Small intestine (tissue), 7 donors: ENCODE measurements around the gene NOL12. TPM values are rescaled to one million over a fixed set of nuclear protein-coding genes. Genes with fewer than 3 reads are reported as not detected.

Source experiments
- DNase-seq, 2 donors: peaks; one replicate each; pipeline versions ENCODE4 v3.0.0 to v3.0.0-alpha.2; 2013
- FAIRE-seq: peaks from 2 replicates; lab custom pipeline; 2012; peaks lifted over from hg19 to GRCh38; lab: Jason Lieb, UNC
- H3K27ac ChIP-seq, 3 donors: one replicate each; pipeline ENCODE4 v1.5.1; 2013; ENCODE audit warnings: low read length in 2 of 3, mild to moderate bottlenecking in 2 of 3, control low read depth in 1 of 3, inconsistent platforms in 1 of 3, low read depth in 1 of 3, moderate library complexity in 1 of 3
- H3K27me3 ChIP-seq, 3 donors: one replicate each; pipeline ENCODE4 v1.6.1; 2013; ENCODE audit warnings: low read length in 3 of 3, inconsistent platforms in 1 of 3; ENCODE audit not compliant: control insufficient read depth in 3 of 3, insufficient read depth in 3 of 3
- H3K36me3 ChIP-seq, 3 donors: one replicate each; pipeline ENCODE4 v1.6.1; 2013; ENCODE audit warnings: low read length in 3 of 3, inconsistent platforms in 1 of 3, low read depth in 1 of 3, mild to moderate bottlenecking in 1 of 3, moderate library complexity in 1 of 3; ENCODE audit not compliant: control insufficient read depth in 3 of 3, insufficient read depth in 2 of 3
- H3K4me1 ChIP-seq, 3 donors: one replicate each; pipeline ENCODE4 v1.6.1; 2013; ENCODE audit warnings: low read length in 2 of 3, inconsistent platforms in 1 of 3, low read depth in 1 of 3, mild to moderate bottlenecking in 1 of 3, moderate library complexity in 1 of 3; ENCODE audit not compliant: control insufficient read depth in 3 of 3, insufficient read depth in 2 of 3
- H3K4me3 ChIP-seq, 3 donors: one replicate each; pipeline ENCODE4 v1.5.1; 2013; ENCODE audit warnings: low read length in 3 of 3, control low read depth in 1 of 3, inconsistent platforms in 1 of 3, low read depth in 1 of 3, mild to moderate bottlenecking in 1 of 3, moderate library complexity in 1 of 3
- H3K9me3 ChIP-seq, 2 donors: one replicate each; pipeline ENCODE4 v1.6.1; 2013; ENCODE audit warnings: low read depth in 1 of 2, low read length in 1 of 2; ENCODE audit not compliant: control insufficient read depth in 2 of 2, insufficient read depth in 1 of 2
- WGBS, 3 donors: extraction: QIAGEN DNeasy Blood & Tissue Kit; methylation state at CpG; one replicate each; pipeline ENCODE4 v1.1.7; 2013; 5-methylcytosine and 5-hydroxymethylcytosine counted together
- polyA plus RNA-seq, 4 donors: library from polyadenylated mRNA; stranded (reverse) in 3 of 4; unstranded in 1 of 4; fragments of 200-250 nt in 3 of 4; fragments of 120-200 nt in 1 of 4; gene quantifications; one replicate each; pipeline versions ENCODE4 v1.2.1 to v1.2.3, GENCODE V29; 2013
- donor health status: healthy with polysubstance abuse.
- donor health status: control.
- donor health status: control.
- donor health status: Bipolar disorder and iron deficiency.
- donor health status: healthy.

NOL12 gene
- polyA plus RNA-seq, 4 donors = 16.6 to 28.9 (median 23.3) TPM

GRCh38 chr22:37672920-37673455, 13.2 kb upstream of the NOL12 start:
- H3K27ac ChIP-seq = peak overlapping the region in 1 of 3 donors; percentile 26
- H3K36me3 ChIP-seq = peaks cover 0 to 5% (median 0%) of the 10 kb centered on the region in 3 donors
- H3K9me3 ChIP-seq = no peaks in the 10 kb centered on the region
- FAIRE-seq (no peak), DNase-seq (no peak)
- no peak overlapping the region for H3K4me3 ChIP-seq
- H3K4me1 ChIP-seq = peaks cover 0 to 18% (median 0%) of the 10 kb centered on the region in 3 donors
- no peaks in the 10 kb centered on the region for H3K27me3 ChIP-seq
- WGBS, 3 donors = 40 to 52% (median 48%) methylated on average over 11 of the region's 11 CpGs

DNA sequence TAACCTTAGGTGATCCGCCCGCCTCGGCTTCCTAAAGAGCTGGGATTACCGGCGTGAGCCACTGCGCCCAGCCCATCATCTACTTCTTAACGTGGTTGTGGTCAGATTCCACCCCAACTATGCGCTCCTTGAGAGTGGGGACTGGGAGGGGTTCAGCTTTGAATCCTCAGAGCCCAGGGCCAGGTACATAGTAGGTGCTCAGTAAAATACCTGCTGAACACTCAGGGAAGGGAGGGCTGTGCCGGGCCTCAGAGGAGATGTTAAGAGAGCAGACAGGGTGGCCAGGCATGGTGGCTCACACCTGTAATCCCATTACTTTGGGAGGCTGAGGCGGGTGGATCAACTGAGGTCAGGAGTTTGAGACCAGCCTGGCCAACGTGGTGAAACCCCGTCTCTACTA, 11.9 kb upstream of the NOL12 start:
- Histone ChIP-seq H3K27ac (peak overlapping the region in 2 of 3 donors; percentile 50 to 88), H3K36me3 (peaks cover 0 to 9% (median 0%) of the 10 kb centered on the region in 3 donors), H3K9me3 (no peaks in the 10 kb centered on the region), H3K4me3 (no peak overlapping the region), H3K4me1 (peaks cover 0 to 18% (median 0%) of the 10 kb centered on the region in 3 donors), H3K27me3 (no peaks in the 10 kb centered on the region)
- FAIRE-seq (no peak), DNase-seq (no peak)
- 75 to 81% (median 79%) methylated on average over 11 to 12 of the region's 12 CpGs for WGBS, 3 donors

GRCh38 chr22:37674951-37675929, 10.9 kb upstream of the NOL12 start, which contains the start of gene LGALS1:
LGALS1 (plus strand) TSS chr22:37675636; CDS start chr22:37675703, 67 bp downstream.
- no peak for FAIRE-seq
- WGBS, 3 donors = 12 to 17% (median 15%) methylated on average over 33 to 34 of the region's 34 CpGs

GRCh38 chr22:37675930-37676735, 10.0 kb upstream of the NOL12 start:
- FAIRE-seq (no peak), DNase-seq (no peak)
- Histone ChIP-seq H3K27ac (peak overlapping the region; percentile 80 to 97 (median 88)), H3K9me3 (no peaks in the 10 kb centered on the region), H3K4me1 (peaks cover 0 to 18% (median 1%) of the 10 kb centered on the region in 3 donors), H3K36me3 (peaks cover 0 to 11% (median 0%) of the 10 kb centered on the region in 3 donors), H3K27me3 (no peaks in the 10 kb centered on the region), H3K4me3 (peak overlapping the region; percentile 38 to 53 (median 39))
- 21 to 47% (median 39%) methylated on average over 15 to 17 of the region's 17 CpGs for WGBS, 3 donors

More at GRCh38 chr22:37674951-37675929, 10.9 kb upstream of the NOL12 start, which contains the start of gene LGALS1:
- Histone ChIP-seq H3K36me3 (peaks cover 0 to 11% (median 0%) of the 10 kb centered on the region in 3 donors), H3K27ac (peak within 1 kb of the TSS; percentile 80 to 97 (median 88)), H3K9me3 (no peaks in the 10 kb centered on the region), H3K4me3 (peak within 1 kb of the TSS; percentile 38 to 53 (median 39)), H3K27me3 (no peaks in the 10 kb centered on the region), H3K4me1 (peaks cover 0 to 18% (median 0%) of the 10 kb centered on the region in 3 donors)
- peak; percentile 88 to 90 for DNase-seq

DNA sequence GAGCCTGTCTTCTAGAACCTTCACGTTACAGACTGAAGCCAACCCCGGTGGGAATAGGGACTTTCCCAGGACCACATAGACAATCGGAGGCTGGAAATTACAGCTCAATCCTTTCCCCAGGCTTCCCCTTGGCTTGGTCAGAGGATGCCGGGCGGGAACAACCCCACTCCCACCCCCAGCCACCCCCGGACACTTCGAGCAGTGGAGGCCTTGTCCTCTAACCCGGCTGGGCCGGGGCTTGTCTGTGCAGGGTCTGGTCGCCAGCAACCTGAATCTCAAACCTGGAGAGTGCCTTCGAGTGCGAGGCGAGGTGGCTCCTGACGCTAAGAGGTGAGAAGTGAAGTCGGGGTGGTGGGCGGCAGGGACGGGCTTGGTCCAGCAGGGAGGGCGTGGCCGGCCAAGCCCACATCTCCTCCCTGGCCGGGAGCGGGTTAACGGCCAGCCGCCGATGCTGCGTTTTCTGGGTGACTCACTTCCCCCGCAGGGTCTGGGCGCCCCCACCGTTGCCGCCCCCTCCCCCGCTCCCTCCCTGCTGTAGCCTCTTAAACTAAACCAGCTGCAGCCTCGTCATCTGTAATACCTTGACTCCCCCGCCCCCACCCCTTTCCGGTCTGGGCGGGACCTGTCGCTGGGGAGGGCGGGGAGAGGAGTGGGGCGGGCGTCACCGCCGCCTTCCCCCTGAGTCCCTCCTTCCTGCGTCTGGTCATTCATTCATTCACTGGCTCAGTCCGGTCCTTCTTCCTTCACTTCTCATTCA, 9.2 kb upstream of the NOL12 start:
- peak overlapping the region; percentile 38 to 53 (median 39) for H3K4me3 ChIP-seq
- 2 to 7% (median 4%) methylated on average over 33 to 42 of the region's 42 CpGs for WGBS, 3 donors
- FAIRE-seq = no peak
- DNase-seq = peak; percentile 85 to 90
- peaks cover 0 to 11% (median 0%) of the 10 kb centered on the region in 3 donors for H3K36me3 ChIP-seq
- no peaks in the 10 kb centered on the region for H3K27me3 ChIP-seq
- peak overlapping the region; percentile 80 to 97 (median 88) for H3K27ac ChIP-seq
- H3K4me1 ChIP-seq = peaks cover 0 to 18% (median 3%) of the 10 kb centered on the region in 3 donors
- no peaks in the 10 kb centered on the region for H3K9me3 ChIP-seq

DNA sequence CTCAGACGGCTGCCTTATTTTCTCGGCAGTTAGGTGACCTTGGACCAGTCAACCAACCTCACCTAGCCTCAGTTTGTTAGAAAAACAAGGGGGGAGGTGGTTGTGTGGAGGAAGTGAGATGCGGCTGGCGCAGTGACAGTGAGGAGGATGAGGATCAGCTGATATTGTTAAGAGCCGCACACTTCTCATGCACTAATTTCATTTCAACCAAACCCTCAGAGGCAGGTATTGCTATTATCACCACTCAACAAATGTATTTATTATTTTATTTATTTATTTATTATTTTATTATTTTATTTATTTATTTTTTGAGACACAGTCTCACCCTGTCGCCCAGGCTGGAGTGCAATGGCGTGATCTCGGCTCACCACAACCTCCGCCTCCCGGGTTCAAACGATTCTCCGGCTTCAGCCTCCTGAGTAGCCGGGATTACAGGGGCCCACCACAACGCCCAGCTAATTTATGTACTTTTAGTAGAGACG, 8.6 kb upstream of the NOL12 start:
- Histone ChIP-seq H3K36me3 (peaks cover 0 to 11% (median 0%) of the 10 kb centered on the region in 3 donors), H3K4me1 (peaks cover 0 to 18% (median 3%) of the 10 kb centered on the region in 3 donors), H3K27ac (peak overlapping the region in 2 of 3 donors; percentile 37 to 65), H3K4me3 (peak overlapping the region; percentile 12 to 53 (median 38)), H3K27me3 (no peaks in the 10 kb centered on the region), H3K9me3 (no peaks in the 10 kb centered on the region)
- WGBS, 3 donors = 44 to 54% (median 48%) methylated on average over 15 of the region's 15 CpGs
- FAIRE-seq (no peak), DNase-seq (no peak)

GRCh38 chr22:37678372-37678771, 7.8 kb upstream of the NOL12 start:
- FAIRE-seq (no peak), DNase-seq (no peak)
- H3K9me3 ChIP-seq = no peaks in the 10 kb centered on the region
- H3K36me3 ChIP-seq = peaks cover 0 to 11% (median 0%) of the 10 kb centered on the region in 3 donors
- WGBS, 3 donors = 73 to 85% (median 76%) methylated on average over 18 of the region's 18 CpGs
- H3K27me3 ChIP-seq = no peaks in the 10 kb centered on the region
- no peak overlapping the region for H3K4me3 ChIP-seq
- H3K4me1 ChIP-seq = peaks cover 0 to 18% (median 3%) of the 10 kb centered on the region in 3 donors
- H3K27ac ChIP-seq = no peak overlapping the region
